Fibroblast of skin of left quadriceps (primary cell): ENCODE measurements around the gene DKC1.

ENCODE experiments used
- DNase-seq, 2 experiments: peaks; one replicate each; pipeline ENCODE4 v3.0.0-alpha.2; 2013; ENCODE audit warnings: low read depth in 2 of 2

DKC1 gene

DNA sequence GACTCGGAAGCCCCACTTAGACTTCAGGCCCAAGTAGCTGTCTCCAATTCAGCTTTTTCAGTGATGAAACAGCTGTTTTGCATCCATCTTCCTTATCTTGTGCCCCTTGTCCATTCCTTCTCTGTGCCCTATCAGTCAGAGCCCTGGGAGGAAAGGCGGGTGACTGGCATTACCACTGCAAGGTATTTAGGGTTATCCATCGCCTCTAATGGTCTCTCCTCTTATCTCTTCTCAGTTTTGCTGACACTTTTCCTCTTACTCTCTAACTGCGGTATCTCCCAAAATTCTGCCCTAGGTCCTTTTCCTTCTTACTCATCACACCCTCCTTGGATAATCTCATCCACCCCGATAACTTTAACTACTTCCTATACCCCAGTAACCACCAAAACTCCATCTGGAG, 25.5 kb upstream of the DKC1 start:
- no peak for DNase-seq

GRCh38 chrX:154738011-154738738, 24.5 kb upstream of the DKC1 start:
- no peak for DNase-seq

DNA sequence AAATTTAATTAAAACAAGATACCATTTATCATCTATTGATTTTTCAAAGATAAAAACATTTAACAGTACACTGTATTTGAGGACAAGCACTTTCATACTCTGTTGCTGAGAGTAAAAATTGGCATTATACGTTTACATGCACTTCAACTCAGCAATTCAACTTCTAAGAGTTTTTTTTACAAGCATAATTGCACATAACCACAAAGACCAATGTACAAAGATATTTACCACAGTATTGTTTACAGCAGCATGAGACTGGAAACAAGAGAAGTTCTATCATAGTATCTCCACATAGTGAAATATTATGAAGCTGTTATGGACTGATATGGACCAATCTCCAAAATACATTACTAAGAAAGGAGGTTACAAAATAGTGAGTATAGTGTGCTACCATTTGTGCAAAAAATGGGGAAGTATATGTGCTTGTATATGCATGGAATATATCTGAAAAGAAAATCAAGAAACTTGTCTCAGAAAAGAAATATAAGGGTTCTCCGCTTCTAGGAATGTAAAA, 22.7 kb upstream of the DKC1 start:
- DNase-seq = no peak

GRCh38 chrX:154742613-154743012, 20.1 kb upstream of the DKC1 start:
- DNase-seq = no peak

DNA sequence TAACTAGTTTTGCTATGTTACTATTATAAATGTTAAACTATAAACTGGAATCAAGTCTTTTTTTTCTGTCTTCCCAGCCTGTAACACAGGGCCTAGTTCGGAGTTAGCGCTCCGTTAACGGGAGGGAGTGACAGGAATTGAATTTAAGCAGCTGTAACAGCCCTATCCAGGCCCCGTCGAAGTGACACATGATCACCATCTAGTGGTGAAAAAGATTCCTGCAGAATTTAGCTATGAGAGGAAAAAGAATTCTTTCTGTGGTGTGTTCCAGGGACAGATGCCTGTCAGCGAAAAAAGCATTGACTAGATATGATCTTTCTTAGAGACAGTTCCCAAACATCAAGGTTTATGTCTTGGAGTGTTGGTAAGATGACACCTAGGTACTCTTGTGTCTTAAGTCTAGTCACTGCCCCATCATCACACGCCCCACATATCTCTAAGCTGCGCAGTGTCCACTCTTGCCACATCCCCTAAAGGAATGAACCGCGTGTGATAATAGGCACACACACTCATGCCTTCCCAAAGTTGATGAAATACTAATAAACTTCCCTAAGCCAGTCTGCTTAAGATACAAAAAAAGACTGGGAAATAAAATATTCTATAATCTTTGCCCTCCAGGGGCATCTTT, 13.8 kb upstream of the DKC1 start:
- DNase-seq = no peak

GRCh38 chrX:154749856-154750255, 12.8 kb upstream of the DKC1 start:
- no peak for DNase-seq

DNA sequence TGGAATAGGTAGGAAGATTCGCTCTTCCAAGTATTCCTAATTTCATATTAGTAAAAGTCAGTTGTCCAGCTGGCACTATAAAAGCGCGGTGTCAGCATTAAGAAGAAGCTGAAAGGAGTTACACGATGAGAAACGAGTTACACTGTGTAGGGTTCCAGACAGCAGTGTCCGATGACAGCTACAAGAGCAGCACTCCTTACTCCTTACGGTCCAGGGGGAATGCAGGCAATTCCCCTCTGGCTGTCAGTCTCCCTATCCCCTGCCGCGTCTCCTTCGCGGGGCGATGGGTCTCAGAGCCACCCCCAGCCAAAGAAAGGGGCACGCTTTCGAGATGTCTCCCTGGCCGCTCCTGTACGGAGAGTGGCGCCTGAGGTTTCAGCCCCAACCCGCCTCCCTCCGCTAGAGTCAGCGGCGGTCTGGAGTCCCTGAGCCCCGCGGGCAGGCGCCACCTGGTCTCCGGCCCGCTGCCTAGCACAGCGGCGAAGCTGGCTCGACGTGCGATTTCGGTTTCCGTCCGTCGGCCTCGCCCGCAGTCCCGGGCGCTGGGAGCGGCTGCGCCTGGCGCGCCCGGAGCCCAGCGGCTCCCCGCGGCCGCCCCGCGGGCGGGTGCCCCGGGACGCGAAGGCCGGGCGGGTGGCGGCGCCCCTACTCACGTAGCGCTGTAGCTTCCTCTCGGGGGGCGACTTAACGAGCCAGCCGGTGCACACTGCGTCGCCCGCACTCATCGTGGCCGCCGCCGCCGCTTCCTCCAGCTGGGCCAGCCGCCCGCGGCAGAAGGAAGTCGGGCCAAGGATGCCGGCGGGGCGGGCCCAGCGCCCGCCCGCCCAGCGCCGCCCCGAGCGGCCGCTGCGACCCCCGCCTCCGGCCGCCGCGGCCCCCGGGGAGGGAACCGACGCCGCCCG, 12.1 kb upstream of the DKC1 start, which contains the start of gene GAB3:
Gene GAB3, minus strand, starts transcription at position 777 of the 902 bp plus-strand sequence. Its CDS starts 52 bp downstream, at position 725.
- DNase-seq = no peak

- no peak for DNase-seq
These were observed 11.4 kb upstream of the DKC1 start for GRCh38 chrX:154751203-154751668.

GRCh38 chrX:154751669-154752271, 10.9 kb upstream of the DKC1 start:
- no peak for DNase-seq

DNA sequence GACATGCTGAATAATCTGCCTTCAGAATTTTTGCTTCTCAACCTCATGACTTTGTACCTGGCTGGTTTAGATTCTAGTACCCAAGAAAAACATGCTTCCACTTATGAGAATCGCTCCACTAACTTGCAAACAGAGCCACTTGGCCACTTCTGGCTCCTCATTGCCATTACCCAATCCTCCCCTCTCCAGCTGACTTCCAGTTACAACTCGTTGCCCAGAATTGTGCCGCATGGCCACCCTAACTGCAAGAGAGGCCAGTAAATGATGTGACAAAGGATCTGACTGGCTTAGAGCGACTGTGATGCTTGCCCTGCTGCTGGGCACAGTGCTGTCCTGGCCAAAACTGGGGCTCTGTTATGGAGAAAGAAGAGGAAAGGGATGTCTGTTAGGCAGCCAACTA, 4.0 kb upstream of the DKC1 start:
- DNase-seq = no peak

DNA sequence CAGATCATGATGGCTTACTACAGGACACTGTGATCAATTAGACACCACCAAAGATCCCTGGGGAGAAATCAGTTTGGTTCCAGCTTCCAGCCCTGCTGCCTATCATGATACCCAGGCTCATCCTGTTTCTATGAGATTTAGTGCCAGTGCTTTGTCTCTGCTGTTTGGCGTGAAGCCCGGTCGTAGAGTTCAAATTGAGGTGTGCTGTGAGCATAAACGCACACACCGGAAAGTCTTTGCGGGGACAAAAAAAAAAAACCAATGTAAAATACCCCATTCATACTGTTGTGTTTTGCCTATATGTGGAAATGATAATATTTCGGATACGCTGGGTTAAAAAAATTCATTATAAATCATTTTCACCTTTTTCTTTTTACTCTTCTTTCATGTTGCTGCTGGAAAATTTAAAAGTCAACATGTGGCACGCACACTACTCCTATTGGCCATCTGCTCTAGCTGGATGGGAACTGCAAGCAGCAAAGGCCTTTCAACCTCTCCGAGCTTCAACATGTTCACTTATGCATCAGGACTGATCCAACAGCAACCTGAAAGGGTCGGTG, 607 bp upstream of the DKC1 start:
- DNase-seq = no peak

GRCh38 chrX:154774622-154775021, 12.0 kb downstream of the DKC1 start:
- DNase-seq = no peak

GRCh38 chrX:154775419-154776349, 13.0 kb downstream of the DKC1 start:
- DNase-seq = no peak

DNA sequence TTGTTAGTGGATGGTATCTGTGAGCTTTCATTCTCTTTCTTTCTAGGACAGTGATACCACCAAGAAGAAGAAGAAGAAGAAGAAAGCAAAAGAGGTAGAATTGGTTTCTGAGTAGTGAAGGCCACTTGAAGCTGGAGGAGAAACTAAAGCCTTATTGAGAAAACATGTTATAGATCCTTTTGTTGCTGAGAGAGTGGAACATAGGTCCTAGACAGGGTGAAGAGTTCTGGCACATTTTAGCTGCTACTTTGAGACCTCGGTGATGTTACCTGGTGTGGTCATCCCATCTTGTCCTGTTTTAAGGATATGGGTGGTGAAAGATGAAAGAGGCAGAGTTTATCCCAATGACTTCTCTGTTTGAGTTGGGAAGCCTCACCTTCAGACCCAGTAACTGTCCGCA, 14.1 kb downstream of the DKC1 start:
- no peak for DNase-seq

GRCh38 chrX:154779261-154779660, 16.6 kb downstream of the DKC1 start:
- peak in 1 of 2 experiments; percentile 5 for DNase-seq

GRCh38 chrX:154780968-154781367, 18.3 kb downstream of the DKC1 start:
- DNase-seq = no peak

DNA sequence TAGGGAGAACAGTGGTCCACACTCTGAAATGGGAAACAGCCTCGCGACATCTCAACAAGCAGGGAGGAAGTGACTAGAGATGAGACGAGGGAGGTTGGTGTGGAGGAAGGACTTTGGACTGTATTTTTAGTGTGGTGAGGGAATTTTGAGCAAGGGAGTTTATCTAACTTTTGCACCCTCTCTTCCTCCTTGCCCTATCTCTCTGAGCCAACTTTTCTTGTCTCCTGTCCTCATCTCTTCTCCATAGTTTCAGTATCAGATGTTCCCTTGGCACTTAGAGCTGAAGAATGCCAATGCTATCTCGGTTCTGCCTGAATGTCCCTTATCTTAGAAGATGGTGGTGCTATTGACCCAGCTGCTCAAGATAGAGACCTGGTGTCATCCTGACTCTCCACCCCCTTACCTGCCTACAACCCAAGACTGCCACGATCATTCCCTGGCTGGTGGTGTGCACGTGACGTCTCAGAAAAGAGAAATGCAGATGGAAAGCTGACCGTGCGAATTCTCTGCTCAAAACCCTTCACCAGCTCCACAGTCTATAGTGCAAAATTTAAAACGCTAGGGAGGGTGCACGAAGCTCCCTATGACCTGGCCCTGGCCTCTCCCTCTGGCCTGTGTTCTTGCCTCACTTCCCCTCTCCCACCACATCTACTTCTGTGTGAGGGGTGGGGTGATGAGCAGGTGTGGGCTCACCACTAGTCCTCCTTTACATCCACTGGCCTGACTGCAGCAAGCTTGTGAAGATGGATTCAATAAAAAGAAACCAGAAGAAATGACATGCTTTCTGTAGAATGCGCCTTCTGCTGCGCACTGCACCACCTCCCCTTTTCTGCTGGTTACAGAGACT, 21.7 kb downstream of the DKC1 start:
- no peak for DNase-seq

GRCh38 chrX:154785716-154786115, 23.1 kb downstream of the DKC1 start:
- no peak for DNase-seq

DNA sequence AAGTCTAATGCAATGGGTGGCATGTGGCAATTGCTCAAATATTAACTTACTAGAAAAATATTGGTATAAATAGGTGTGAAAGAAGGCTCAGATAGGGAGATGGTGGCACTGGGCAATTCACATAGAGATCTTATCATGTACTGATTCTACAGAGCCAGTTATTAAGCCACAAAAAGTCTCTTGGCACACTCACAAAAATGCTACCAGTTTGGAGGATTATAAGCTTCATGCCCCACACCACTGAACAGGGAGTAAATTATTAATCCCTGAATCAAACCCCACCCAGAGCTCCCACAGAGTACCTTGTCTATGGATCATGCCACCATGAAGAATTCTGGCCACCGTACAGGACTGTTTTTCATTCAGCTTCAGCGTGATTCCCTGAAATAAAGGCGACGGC, 28.8 kb downstream of the DKC1 start:
- no peak for DNase-seq
